Chondrocyte (in vitro differentiated cells): Measurements from ENCODE around the gene COL18A1. TPM values are rescaled to one million over a fixed set of nuclear protein-coding genes. Genes with fewer than 3 reads are reported as not detected.

Source experiments
- DNase-seq: peaks from one replicate; pipeline ENCODE4 v3.0.0; 2021; ENCODE audit warnings: mixed read lengths, low spot score
- H3K27ac Mint-ChIP-seq: one replicate; pipeline ENCODE4 v1.8.0; 2021; ENCODE audit warnings: mild to moderate bottlenecking, moderate library complexity, mixed read lengths; ENCODE audit not compliant: unreplicated experiment
- H3K27me3 Mint-ChIP-seq: 2 replicates; pipeline ENCODE4 v1.8.0; 2021; ENCODE audit warnings: low read depth, mixed read lengths
- H3K36me3 Mint-ChIP-seq: 2 replicates; pipeline ENCODE4 v1.8.0; 2021; ENCODE audit warnings: low read depth, mixed read lengths
- H3K4me1 Mint-ChIP-seq: 2 replicates; pipeline ENCODE4 v1.8.0; 2021; ENCODE audit warnings: low read depth, mild to moderate bottlenecking, mixed read lengths
- H3K4me3 Mint-ChIP-seq: one replicate; pipeline ENCODE4 v1.8.0; 2021; ENCODE audit warnings: mild to moderate bottlenecking, moderate library complexity, mixed read lengths; ENCODE audit not compliant: unreplicated experiment
- H3K9me3 Mint-ChIP-seq: 2 replicates; pipeline ENCODE4 v1.8.0; 2021; ENCODE audit warnings: low read depth, mixed read lengths
- total RNA-seq: library from RNA; stranded (reverse); gene quantifications from 3 replicates; pipeline ENCODE4 v1.2.1, GENCODE V29; 2021
- TF ChIP-seq, protein P1 (sequence below): fragments of 200-600 bp; sonication (generic); IDR thresholded peaks from 2 replicates; pipeline ENCODE4 v1.5.0; 2021; ENCODE audit warnings: antibody characterized with exemption, mild to moderate bottlenecking, moderate library complexity

COL18A1 gene
- total RNA-seq, 1 donor from 2014 or later = 616 TPM

- TF ChIP-seq, protein P1, sequence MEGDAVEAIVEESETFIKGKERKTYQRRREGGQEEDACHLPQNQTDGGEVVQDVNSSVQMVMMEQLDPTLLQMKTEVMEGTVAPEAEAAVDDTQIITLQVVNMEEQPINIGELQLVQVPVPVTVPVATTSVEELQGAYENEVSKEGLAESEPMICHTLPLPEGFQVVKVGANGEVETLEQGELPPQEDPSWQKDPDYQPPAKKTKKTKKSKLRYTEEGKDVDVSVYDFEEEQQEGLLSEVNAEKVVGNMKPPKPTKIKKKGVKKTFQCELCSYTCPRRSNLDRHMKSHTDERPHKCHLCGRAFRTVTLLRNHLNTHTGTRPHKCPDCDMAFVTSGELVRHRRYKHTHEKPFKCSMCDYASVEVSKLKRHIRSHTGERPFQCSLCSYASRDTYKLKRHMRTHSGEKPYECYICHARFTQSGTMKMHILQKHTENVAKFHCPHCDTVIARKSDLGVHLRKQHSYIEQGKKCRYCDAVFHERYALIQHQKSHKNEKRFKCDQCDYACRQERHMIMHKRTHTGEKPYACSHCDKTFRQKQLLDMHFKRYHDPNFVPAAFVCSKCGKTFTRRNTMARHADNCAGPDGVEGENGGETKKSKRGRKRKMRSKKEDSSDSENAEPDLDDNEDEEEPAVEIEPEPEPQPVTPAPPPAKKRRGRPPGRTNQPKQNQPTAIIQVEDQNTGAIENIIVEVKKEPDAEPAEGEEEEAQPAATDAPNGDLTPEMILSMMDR = no peak
- Mint-ChIP-seq H3K4me1 (no peaks in the 10 kb centered on the region), H3K4me3 (no peak overlapping the region), H3K27ac (no peak overlapping the region), H3K36me3 (no peaks in the 10 kb centered on the region), H3K9me3 (no peaks in the 10 kb centered on the region), H3K27me3 (no peaks in the 10 kb centered on the region)
- DNase-seq = no peak
These were observed 139.7 kb downstream of the COL18A1 start for GRCh38 chr21:45544449-45545235.

DNA sequence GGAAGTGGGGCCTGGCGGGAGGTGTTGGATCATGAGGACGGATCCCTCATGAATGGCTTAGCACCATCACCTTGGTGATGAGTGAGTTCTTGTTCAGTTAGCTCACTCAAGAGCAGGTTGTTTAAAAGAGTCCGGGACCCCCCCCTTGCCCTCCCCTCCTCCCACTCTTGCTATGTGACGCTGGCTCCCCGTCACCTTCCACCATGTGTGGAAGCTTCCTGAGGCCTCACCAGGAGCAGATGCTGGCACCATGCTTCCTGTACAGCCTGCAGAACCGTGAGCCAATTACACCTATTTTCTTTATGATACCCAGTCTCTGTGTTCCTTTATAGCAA lies 140.2 kb downstream of the COL18A1 start:
- Mint-ChIP-seq H3K27me3 (no peaks in the 10 kb centered on the region), H3K4me3 (no peak overlapping the region), H3K4me1 (no peaks in the 10 kb centered on the region), H3K27ac (no peak overlapping the region), H3K36me3 (no peaks in the 10 kb centered on the region), H3K9me3 (no peaks in the 10 kb centered on the region)
- TF ChIP-seq, protein P1 = no peak
- no peak for DNase-seq

GRCh38 chr21:45545691-45546531 lies 140.9 kb downstream of the COL18A1 start:
- Mint-ChIP-seq H3K9me3 (no peaks in the 10 kb centered on the region), H3K27ac (no peak overlapping the region), H3K36me3 (no peaks in the 10 kb centered on the region), H3K4me3 (no peak overlapping the region), H3K4me1 (no peaks in the 10 kb centered on the region), H3K27me3 (no peaks in the 10 kb centered on the region)
- DNase-seq = no peak
- TF ChIP-seq, protein P1 = no peak

GRCh38 chr21:45546636-45547544 lies 141.9 kb downstream of the COL18A1 start:
- Mint-ChIP-seq H3K4me3 (no peak overlapping the region), H3K27ac (no peak overlapping the region), H3K9me3 (no peaks in the 10 kb centered on the region), H3K36me3 (no peaks in the 10 kb centered on the region), H3K4me1 (peaks cover 5% of the 10 kb centered on the region), H3K27me3 (peaks cover 2% of the 10 kb centered on the region)
- TF ChIP-seq, protein P1 = no peak
- no peak for DNase-seq

GRCh38 chr21:45547545-45547900 lies 142.6 kb downstream of the COL18A1 start:
- no peaks in the 10 kb centered on the region for H3K9me3 Mint-ChIP-seq
- no peak for DNase-seq
- TF ChIP-seq, protein P1 = no peak
- no peak overlapping the region for H3K27ac Mint-ChIP-seq
- no peak overlapping the region for H3K4me3 Mint-ChIP-seq
- H3K4me1 Mint-ChIP-seq = peaks cover 5% of the 10 kb centered on the region
- peaks cover 2% of the 10 kb centered on the region for H3K27me3 Mint-ChIP-seq
- H3K36me3 Mint-ChIP-seq = no peaks in the 10 kb centered on the region
